GM19328 (cell line): ENCODE measurements around the gene COPE.

Source experiments
- ATAC-seq: cut with Tn5 transposase; IDR thresholded peaks from one replicate; pipeline ENCODE4 v1.9.1; 2021; ENCODE audit warnings: mild to moderate bottlenecking, moderate library complexity; ENCODE audit not compliant: unreplicated experiment

The COPE gene

DNA sequence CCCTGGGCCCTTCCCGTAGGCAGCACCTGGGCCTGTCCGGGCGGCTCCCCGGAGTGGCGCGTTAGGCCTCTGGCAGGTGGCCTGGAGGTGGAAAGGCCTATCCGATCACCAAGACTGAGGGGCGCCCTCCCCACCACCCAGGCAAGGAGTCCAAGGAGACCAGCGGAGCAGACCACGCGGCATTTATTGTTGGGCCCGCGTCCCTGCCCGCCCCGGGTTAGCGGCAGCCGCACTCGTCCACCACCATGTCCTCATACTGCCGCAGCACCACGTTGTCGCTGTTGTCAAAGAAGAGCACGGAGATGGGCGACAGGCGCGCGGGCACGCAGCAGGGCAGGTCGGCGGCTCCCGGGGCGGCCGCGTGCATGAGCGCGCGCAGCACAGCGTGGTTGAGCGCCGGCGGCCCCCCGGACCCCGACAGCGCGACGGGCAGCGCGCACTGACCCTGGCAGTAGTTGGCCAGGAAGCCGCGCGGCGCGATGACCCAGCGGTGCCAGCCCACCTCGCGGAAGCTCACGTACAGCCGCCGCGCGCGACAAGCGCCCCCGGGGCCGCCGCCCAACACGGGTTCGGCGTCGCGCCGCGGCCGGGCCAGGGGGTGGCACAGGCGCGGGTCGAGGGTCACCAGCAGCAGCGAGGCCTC, 50.7 kb downstream of the COPE start:
- no peak for ATAC-seq

DNA sequence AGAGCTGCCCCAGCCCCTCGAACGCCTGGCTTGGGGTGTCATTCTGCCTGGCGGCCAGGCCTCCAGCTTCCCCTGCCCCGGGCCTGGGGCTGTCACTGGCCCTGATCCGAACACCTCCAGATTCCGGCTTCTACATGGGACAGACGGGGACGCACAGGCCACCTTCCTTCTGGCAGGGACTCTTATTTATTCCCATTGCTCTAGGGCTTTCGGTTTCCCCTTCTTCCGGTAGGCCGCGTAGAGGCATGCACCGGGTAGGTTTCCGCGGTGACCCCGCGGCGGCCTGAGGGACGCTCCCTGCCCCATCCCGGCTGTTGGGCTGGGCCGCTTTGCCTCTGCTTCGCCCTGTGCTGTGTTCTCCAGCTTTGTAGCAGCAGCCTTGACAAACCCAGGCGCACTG, 51.4 kb downstream of the COPE start:
- no peak for ATAC-seq

DNA sequence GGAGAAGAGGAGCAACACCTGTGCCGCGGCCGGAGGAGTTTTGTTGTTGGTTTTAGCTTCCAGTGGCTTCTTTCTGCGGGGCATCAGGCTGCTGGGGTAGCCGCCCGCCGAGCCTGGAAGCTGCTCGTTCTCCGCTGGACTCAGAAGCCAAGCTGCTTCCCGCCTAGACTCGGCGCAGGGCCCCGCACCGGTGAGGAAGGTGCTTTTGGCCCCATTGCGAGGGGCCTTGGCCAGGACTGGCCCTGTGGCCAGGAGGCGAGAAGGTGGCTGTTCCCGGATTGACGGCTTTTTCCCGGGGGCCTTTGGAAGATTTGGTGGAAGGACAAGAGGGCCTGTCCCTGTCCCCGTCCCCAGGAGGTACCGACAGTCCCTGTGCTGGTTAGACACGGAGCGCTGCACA, 52.0 kb downstream of the COPE start:
- ATAC-seq, result no peak

- ATAC-seq, result no peak
These were observed 52.4 kb downstream of the COPE start for GRCh38 chr19:18866800-18867123.

- no peak for ATAC-seq
These were observed 53.0 kb downstream of the COPE start for GRCh38 chr19:18865973-18866799.

DNA sequence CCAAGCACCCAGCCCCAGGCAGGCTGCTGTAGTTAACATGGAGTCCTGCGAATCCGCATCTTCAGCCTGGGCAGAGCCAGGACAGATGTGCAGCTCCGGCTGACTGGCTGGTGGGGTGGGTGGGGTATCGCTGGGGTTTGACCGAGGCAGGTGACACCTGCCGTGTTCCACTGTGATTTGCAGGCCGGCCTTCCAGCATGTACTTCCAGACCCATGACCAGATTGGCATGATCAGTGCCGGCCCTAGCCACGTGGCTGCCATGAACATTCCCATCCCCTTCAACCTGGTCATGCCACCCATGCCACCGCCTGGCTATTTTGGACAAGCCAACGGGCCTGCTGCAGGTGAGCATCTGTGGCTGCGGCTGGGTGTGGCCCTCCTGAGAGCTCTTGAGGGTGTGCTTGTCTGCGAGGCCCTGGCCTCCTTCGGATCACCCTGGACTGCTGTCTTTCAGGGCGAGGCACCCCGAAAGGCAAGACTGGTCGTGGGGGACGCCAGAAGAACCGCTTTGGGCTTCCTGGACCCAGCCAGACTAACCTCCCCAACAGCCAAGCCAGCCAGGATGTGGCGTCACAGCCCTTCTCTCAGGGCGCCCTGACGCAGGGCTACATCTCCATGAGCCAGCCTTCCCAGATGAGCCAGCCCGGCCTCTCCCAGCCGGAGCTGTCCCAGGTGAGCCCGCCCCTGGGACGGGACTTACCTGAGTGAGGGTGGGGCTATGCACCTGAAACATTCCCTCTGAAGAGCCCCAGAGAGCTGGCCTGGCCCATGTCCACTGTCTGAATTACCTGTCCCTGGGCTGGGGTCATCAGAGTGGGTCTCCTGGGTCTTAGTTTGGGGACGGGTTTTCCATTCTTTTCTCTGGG, 53.8 kb downstream of the COPE start:
- ATAC-seq, result no peak

DNA sequence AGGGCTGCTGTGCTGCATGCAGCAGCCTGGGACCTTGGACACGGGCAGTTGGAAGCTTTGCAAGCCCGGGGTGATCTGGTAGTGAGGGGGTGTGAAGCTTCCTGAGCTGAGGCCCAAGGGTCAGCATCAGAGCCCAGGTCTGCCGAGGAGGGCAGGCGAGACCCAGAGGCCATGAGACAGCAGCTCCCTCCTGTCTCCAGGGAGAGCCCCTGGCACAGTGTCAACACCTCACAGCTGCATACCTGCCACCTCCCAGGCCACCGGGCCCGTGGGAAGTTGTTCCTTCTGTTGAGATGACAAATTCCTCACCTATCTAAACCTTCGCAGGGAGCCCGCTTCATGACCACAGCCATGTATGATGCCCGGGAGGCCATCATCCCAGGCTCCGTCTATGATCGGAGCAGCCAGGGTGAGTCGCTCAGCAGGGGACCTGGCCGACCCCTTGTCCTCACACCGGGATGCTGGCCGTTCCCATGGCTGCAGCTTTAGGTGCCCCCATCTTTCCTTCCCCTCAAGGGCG, 55.3 kb downstream of the COPE start:
- no peak for ATAC-seq

DNA sequence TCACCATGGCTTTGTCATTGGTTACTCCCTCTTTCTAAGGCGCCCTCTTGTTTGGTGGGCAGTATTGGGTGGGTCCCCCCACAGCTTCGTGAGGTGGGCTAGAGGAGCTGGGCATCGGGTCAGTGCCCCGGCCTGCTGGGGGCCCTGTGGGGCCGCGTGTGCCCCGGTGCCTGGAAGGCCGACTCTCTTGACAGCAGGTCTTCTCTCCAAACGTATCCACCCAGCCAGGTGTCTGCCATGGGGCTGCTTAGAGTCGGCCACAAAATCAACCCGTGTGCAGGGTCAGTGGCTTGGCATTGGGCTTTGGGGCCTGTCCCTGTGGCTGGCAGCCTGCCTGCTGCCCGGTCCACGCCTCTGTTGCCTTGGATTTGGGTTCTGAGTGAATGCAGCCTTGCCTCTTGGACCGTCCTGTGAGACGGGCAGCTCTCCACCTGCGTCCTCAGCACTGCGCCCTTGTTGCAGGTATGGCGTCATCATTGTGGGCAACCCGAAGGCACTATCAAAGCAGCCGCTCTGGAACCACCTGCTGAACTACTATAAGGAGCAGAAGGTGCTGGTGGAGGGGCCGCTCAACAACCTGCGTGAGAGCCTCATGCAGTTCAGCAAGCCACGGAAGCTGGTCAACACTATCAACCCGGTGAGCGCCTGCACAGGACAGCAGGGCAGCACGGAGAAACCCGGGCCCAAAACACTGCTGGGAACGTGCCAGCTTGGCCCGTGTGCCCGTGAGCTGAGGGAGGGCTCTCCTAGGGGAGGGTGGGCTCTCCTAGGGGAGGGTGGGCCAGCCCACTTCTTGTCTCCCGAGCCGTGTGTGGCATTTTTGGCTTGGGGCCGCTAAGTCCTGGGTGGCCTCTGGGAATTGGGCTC, 56.0 kb downstream of the COPE start:
- ATAC-seq, result no peak

DNA sequence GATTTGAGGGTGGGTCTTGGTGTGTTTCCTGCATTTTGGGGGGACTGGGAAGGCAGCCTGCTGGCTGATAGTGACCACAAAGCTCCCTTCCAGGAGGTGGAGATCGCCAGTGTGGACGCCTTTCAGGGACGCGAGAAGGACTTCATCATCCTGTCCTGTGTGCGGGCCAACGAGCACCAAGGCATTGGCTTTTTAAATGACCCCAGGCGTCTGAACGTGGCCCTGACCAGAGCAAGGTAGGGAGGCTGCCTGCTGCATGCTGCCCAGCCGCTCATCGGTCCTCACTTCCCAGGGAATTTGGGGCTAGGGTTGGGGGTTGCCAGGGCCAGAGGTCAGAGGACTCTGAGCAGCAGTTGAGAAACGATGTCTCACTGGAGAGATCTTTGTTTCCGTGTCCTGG, 57.3 kb downstream of the COPE start:
- no peak for ATAC-seq

DNA sequence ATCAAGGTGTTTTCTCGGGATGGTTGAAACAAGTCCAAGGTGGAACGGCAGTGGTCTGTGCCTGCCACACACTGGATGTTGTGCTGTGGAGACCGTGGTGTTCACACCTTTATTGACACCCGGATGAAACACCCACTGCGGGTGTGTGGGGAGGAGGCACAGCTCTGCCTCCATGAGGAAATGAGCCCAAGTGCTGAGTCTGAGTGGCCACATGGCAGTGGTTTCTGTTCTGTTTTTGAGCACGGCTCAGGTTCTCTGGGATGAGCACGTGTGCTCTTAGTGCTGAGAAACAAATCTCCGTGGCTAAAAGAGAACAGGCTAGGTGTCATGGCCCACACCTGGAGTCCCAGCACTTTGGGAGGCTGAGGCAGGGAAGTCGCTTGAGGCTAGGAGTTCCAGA, 58.0 kb downstream of the COPE start:
- no peak for ATAC-seq

GRCh38 chr19:18860725-18861124, 58.5 kb downstream of the COPE start:
- ATAC-seq, result no peak

DNA sequence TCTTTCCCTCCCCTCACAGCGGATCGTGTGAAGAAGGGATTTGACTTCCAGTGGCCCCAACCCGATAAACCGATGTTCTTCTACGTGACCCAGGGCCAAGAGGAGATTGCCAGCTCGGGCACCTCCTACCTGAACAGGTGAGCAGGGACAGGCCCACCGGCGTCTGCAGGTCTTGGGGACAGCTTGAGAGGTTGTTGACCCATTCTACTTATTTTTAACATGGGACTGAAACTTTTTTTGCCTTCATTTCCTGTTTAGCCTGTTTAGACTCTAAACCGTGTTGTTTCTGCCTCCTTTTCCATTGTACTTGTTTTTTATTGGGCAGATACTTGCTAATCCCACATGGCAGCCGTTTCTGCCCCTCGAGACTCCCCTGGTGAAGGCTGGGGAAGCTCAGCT, 58.9 kb downstream of the COPE start:
- no peak for ATAC-seq

GRCh38 chr19:18859676-18860301, 59.4 kb downstream of the COPE start:
- ATAC-seq, result no peak

GRCh38 chr19:18858906-18859646, 60.1 kb downstream of the COPE start:
- ATAC-seq, result no peak

GRCh38 chr19:18857223-18857622, 62.0 kb downstream of the COPE start:
- ATAC-seq, result no peak

DNA sequence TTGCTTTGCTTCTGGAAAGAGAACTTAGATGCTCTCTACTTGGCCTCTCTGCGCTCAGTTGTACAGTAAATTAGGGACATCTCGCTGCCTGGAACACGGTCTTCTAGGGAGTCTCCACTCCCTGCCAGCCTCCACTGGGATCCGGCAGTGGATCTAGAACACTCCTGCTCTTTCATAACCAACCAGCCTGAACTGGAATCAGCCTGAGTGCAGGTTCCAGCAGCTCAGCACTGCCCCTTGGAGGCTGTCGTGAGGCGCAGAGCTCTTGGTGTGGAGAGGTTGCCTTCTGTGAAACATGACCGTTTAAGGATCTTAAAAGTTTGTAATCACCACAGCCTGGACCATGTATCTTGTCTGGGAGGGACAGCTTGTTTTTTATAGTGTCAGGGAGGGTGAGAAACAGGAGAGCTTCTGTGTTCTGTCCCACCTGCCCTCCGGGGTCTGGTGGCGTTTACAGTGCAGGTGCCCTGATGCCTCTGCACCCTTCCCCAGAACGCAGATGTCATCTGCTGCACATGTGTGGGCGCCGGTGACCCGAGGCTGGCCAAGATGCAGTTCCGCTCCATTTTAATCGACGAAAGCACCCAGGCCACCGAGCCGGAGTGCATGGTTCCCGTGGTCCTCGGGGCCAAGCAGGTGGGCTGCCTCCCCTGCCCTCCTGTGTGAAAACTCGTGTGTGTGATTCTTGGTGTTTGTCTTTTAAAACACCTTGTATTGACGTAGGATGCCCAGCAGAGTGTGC, 62.6 kb downstream of the COPE start:
- ATAC-seq, result no peak

DNA sequence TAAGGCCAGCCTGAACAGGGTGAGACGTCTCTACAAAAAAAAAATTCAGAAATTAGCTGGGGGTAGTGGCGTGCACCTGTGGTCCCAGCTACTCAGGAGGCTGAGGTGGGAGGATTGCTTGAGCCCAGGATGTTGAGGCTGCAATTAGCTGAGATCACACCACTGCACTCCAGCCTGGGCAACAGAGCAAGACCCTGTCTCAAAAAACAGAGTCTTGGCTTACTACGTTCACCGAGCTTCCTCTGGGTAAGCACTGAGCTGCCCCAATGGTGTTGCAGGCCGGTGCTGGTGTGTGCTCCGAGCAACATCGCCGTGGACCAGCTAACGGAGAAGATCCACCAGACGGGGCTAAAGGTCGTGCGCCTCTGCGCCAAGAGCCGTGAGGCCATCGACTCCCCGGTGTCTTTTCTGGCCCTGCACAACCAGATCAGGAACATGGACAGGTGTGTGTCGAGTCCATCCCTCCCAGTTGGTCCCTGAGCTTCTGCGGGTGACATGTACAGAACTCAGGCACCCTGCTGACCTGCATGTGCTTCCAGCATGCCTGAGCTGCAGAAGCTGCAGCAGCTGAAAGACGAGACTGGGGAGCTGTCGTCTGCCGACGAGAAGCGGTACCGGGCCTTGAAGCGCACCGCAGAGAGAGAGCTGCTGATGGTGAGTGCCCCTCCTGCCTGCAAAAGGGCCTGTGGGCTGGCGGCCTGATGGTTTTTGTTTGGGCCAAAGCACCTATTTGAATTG, 63.4 kb downstream of the COPE start:
- no peak for ATAC-seq

DNA sequence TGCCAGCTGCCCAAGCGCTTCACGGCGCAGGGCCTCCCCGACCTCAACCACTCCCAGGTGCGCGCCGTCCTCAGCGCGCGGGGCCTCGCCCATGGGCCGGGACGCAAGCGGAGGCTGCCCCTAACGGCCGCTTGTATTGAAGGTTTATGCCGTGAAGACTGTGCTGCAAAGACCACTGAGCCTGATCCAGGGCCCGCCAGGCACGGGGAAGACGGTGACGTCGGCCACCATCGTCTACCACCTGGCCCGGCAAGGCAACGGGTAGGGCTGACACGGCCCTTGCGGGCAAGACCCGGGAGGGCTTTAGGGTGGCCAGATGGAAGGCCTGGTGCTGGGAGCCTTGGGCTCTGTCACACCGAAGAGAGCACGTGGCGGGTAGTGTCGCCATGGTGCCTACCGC, 64.2 kb downstream of the COPE start:
- ATAC-seq, result no peak
